Epithelial cell of proximal tubule (primary cell): ENCODE data around the gene EHMT2. TPM values are rescaled to one million over a fixed set of nuclear protein-coding genes. Genes with fewer than 3 reads are reported as not detected.
A peak's percentile ranks its signal among the peaks of the same experiment; 100 is the strongest.
"Not testable (repeated sequence)": the region's sequence is repeated elsewhere in the genome, so short reads cannot be mapped to it uniquely, and the experiment has no call there.

Experiments
- DNase-seq: peaks from one replicate; pipeline ENCODE4 v3.0.0-alpha.2; 2011; ENCODE audit warnings: low read depth
- H3K4me3 ChIP-seq: 2 replicates; pipeline ENCODE4 v1.5.1; 2011; ENCODE audit warnings: low read depth, mild to moderate bottlenecking, low read length
- CTCF ChIP-seq: conservative IDR thresholded peaks from 2 replicates; pipeline ENCODE4 v1.5.1; 2012; ENCODE audit warnings: low read depth, mild to moderate bottlenecking, low read length
- total RNA-seq: library from RNA; depleted of rRNA; stranded (reverse); fragments of >200 nt; gene quantifications from 2 replicates; pipeline ENCODE4 v1.2.3, GENCODE V29; 2015

The EHMT2 gene
- total RNA-seq, 1 donor from 2014 or later: 44.0 TPM

GRCh38 chr6:31862344-31863235 is 34.9 kb downstream of the EHMT2 start, which contains the start of gene NEU1:
Gene NEU1 (minus strand): TSS chr6:31862821. CDS start chr6:31862776, 45 bp downstream.
- TF ChIP-seq CTCF: no peak
- DNase-seq: peak; percentile 99
- H3K4me3 ChIP-seq: peak within 1 kb of the TSS; percentile 90

- no peak for TF ChIP-seq CTCF
Measured at GRCh38 chr6:31861919-31862343, 35.6 kb downstream of the EHMT2 start.

GRCh38 chr6:31861150-31861549 is 36.3 kb downstream of the EHMT2 start:
- DNase-seq: no peak
- no peak for TF ChIP-seq CTCF
- no peak overlapping the region for H3K4me3 ChIP-seq

More at GRCh38 chr6:31861919-31862343, 35.6 kb downstream of the EHMT2 start:
- H3K4me3 ChIP-seq: peak overlapping the region; percentile 90
- no peak for DNase-seq

- TF ChIP-seq CTCF: no peak
- no peak overlapping the region for H3K4me3 ChIP-seq
- no peak for DNase-seq
Measured at GRCh38 chr6:31860349-31860748, 37.1 kb downstream of the EHMT2 start.

GRCh38 chr6:31859923-31860322 is 37.6 kb downstream of the EHMT2 start:
- TF ChIP-seq CTCF: no peak
- no peak overlapping the region for H3K4me3 ChIP-seq
- no peak for DNase-seq

- no peak for DNase-seq
- no peak for TF ChIP-seq CTCF
- H3K4me3 ChIP-seq: no peak overlapping the region
Measured at GRCh38 chr6:31858707-31859106, 38.8 kb downstream of the EHMT2 start.

GRCh38 chr6:31857774-31858173 is 39.7 kb downstream of the EHMT2 start:
- DNase-seq, H3K4me3 ChIP-seq: not testable (repeated sequence)

- DNase-seq, H3K4me3 ChIP-seq: not testable (repeated sequence)
Measured at GRCh38 chr6:31851980-31852718, 45.3 kb downstream of the EHMT2 start.
